OCI-LY7 (cell line): ENCODE results near the gene TJP2. TPM values are rescaled to one million over a fixed set of nuclear protein-coding genes. Genes with fewer than 3 reads are reported as not detected.

Experiments
- BruUV-seq: library from RNA; stranded (reverse); fragments of 400-500 nt; replicated peaks from 2 replicates; lab custom pipeline; 2021; lab: Mats Ljungman, UMichigan
- CTCF ChIA-PET: fragments of 300-600 bp; sonication (Branson Sonifier 250); formaldehyde crosslinking; loops from one replicate; lab custom pipeline; 2022; ENCODE audit warnings: antibody characterized with exemption; ENCODE audit not compliant: unreplicated experiment; lab: Charles Lee
- POLR2A ChIA-PET: fragments of 300-600 bp; sonication (Branson Sonifier 250); formaldehyde crosslinking; loops from one replicate; lab custom pipeline; 2022; ENCODE audit warnings: antibody characterized with exemption; lab: Charles Lee
- DNase-seq: peaks from one replicate; pipeline ENCODE4 v3.0.0-alpha.2; 2015; ENCODE audit warnings: low spot score
- H2AFZ ChIP-seq: fragments of 200-600 bp; sonication (generic), shearing (Covaris generic); 2 replicates; pipeline ENCODE4 v1.6.1; 2014; ENCODE audit warnings: mild to moderate bottlenecking, antibody characterized with exemption, low read length, moderate library complexity
- H3K27ac ChIP-seq: fragments of 200-600 bp; sonication (generic); 2 replicates; pipeline ENCODE4 v1.5.1; 2014; ENCODE audit warnings: mixed run types, low read depth, mild to moderate bottlenecking, moderate library complexity, low read length, inconsistent platforms; ENCODE audit not compliant: poor library complexity, severe bottlenecking
- H3K36me3 ChIP-seq: fragments of 200-600 bp; sonication (generic); 2 replicates; pipeline ENCODE4 v1.6.1; 2014; ENCODE audit warnings: mild to moderate bottlenecking, antibody characterized with exemption, low read length, moderate library complexity, mixed read lengths; ENCODE audit not compliant: insufficient read depth
- H3K4me1 ChIP-seq: fragments of 200-600 bp; sonication (generic); 2 replicates; pipeline ENCODE4 v1.5.1; 2014; ENCODE audit warnings: mild to moderate bottlenecking, low read length; ENCODE audit not compliant: insufficient read depth, poor library complexity, severe bottlenecking
- H3K4me2 ChIP-seq: fragments of 200-600 bp; sonication (generic); 2 replicates; pipeline ENCODE4 v1.6.1; 2014; ENCODE audit warnings: mild to moderate bottlenecking, low read length
- H3K4me3 ChIP-seq: fragments of 200-600 bp; sonication (generic); 2 replicates; pipeline ENCODE4 v1.5.1; 2014; ENCODE audit warnings: mild to moderate bottlenecking, low read depth, low read length; ENCODE audit not compliant: poor library complexity, severe bottlenecking
- H3K79me2 ChIP-seq: fragments of 200-600 bp; sonication (generic); 2 replicates; pipeline ENCODE4 v1.6.1; 2016; ENCODE audit warnings: low read depth, mild to moderate bottlenecking, low read length, moderate library complexity, mixed read lengths; ENCODE audit not compliant: insufficient read depth
- H3K9me2 ChIP-seq: fragments of 200-600 bp; sonication (generic); 2 replicates; pipeline ENCODE4 v1.6.1; 2016; ENCODE audit warnings: mild to moderate bottlenecking, low read length, mixed read lengths; ENCODE audit not compliant: insufficient read depth
- H3K9me3 ChIP-seq: fragments of 200-600 bp; sonication (generic); 2 replicates; pipeline ENCODE4 v1.6.1; 2014; ENCODE audit warnings: mild to moderate bottlenecking, mixed run types, low read length, mixed read lengths
- H4K20me1 ChIP-seq: fragments of 200-600 bp; sonication (generic); 2 replicates; pipeline ENCODE4 v1.6.1; 2014; ENCODE audit warnings: mild to moderate bottlenecking, antibody characterized with exemption, low read length, moderate library complexity, mixed read lengths; ENCODE audit not compliant: insufficient read depth
- EZH2phosphoT487 ChIP-seq: fragments of 200-600 bp; sonication (generic); IDR thresholded peaks from 2 replicates; pipeline ENCODE4 v1.6.1; 2018; ENCODE audit warnings: low read depth, borderline replicate concordance, mild to moderate bottlenecking, mixed run types, antibody characterized with exemption, low read length, moderate library complexity, mixed read lengths
- intact Hi-C: fragments of 100-400 bp; cut with micrococcal nuclease; formaldehyde crosslinking; loops from one replicate; pipeline ENCODE4 v1.10.0; 2022; ENCODE audit not compliant: unreplicated experiment
- total RNA-seq, 2 experiments: library from RNA; depleted of rRNA in 1 of 2; stranded (reverse); fragments of >200 nt in 1 of 2; shearing (Covaris generic) in 1 of 2; gene quantifications; 2 replicates each; pipeline ENCODE4 v1.2.3, GENCODE V29; 2014 to 2022
- TF ChIP-seq, protein P1 (sequence below): fragments of 200-600 bp; sonication (generic); conservative IDR thresholded peaks from 2 replicates; pipeline ENCODE4 v1.5.1; 2014; ENCODE audit warnings: mild to moderate bottlenecking, antibody characterized with exemption, low read length, moderate library complexity, mixed read lengths

TJP2 gene
- total RNA-seq, 2 experiments from 2014 or later, result 15.1 to 18.0 TPM

GRCh38 chr9:69143291-69143690 is 30.8 kb upstream of the TJP2 start:
- Histone ChIP-seq H3K4me1 (no peaks in the 10 kb centered on the region), H3K9me2 (no peaks in the 10 kb centered on the region), H2AFZ (no peak overlapping the region), H3K27ac (no peak overlapping the region), H3K36me3 (no peaks in the 10 kb centered on the region), H3K79me2 (no peaks in the 10 kb centered on the region), H3K9me3 (no peaks in the 10 kb centered on the region), H4K20me1 (no peaks in the 10 kb centered on the region), H3K4me3 (no peak overlapping the region), H3K4me2 (no peak overlapping the region)
- TF ChIP-seq EZH2phosphoT487, result no peak
- TF ChIP-seq, protein P1, sequence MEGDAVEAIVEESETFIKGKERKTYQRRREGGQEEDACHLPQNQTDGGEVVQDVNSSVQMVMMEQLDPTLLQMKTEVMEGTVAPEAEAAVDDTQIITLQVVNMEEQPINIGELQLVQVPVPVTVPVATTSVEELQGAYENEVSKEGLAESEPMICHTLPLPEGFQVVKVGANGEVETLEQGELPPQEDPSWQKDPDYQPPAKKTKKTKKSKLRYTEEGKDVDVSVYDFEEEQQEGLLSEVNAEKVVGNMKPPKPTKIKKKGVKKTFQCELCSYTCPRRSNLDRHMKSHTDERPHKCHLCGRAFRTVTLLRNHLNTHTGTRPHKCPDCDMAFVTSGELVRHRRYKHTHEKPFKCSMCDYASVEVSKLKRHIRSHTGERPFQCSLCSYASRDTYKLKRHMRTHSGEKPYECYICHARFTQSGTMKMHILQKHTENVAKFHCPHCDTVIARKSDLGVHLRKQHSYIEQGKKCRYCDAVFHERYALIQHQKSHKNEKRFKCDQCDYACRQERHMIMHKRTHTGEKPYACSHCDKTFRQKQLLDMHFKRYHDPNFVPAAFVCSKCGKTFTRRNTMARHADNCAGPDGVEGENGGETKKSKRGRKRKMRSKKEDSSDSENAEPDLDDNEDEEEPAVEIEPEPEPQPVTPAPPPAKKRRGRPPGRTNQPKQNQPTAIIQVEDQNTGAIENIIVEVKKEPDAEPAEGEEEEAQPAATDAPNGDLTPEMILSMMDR, result no peak
- DNase-seq, result no peak
- ChIA-PET CTCF (no interaction called here), POLR2A (interaction anchor here (0.9 kb wide), 1 partner anchor 21 kb away, joined by 3 read pairs; no protein-coding TSS in a partner anchor)
- no TSS peak for BruUV-seq
- intact Hi-C loops, result no loop called here

GRCh38 chr9:69145144-69145715 is 28.8 kb upstream of the TJP2 start:
- H3K79me2 ChIP-seq, result no peaks in the 10 kb centered on the region
- CTCF ChIA-PET, result no interaction called here

More at GRCh38 chr9:69145144-69145715, 28.8 kb upstream of the TJP2 start:
- Histone ChIP-seq H3K4me3 (no peak overlapping the region), H2AFZ (no peak overlapping the region), H3K9me2 (no peaks in the 10 kb centered on the region), H3K9me3 (no peaks in the 10 kb centered on the region), H3K27ac (no peak overlapping the region), H3K36me3 (no peaks in the 10 kb centered on the region), H4K20me1 (no peaks in the 10 kb centered on the region), H3K4me1 (no peaks in the 10 kb centered on the region), H3K4me2 (no peak overlapping the region)
- intact Hi-C loops, result no loop called here
- BruUV-seq, result no TSS peak
- no peak for DNase-seq
- TF ChIP-seq, protein P1, result no peak
- no peak for TF ChIP-seq EZH2phosphoT487
- POLR2A ChIA-PET, result interaction anchor here (0.6 to 1.2 kb wide), 2 partner anchors 9 to 321 kb away, joined by 3 to 6 read pairs; no protein-coding TSS in a partner anchor
